ENCODE data around the gene PCDH20.

Gene PCDH20

GRCh38 chr13:61415749-61416148 lies at the start of gene PCDH20:
Gene PCDH20 (minus strand): TSS chr13:61415849. CDS start chr13:61415158, 691 bp downstream.
- no peak for DNase-seq (ENCODE audit: low spot score)
- TF ChIP-seq CTCF (IDR thresholded peaks at IDR 0.05), result no peak
- Histone ChIP-seq H3K4me3 (peak within 1 kb of the TSS; percentile 65), H3K27ac (peak within 1 kb of the TSS in 1 of 2 donors; percentile 17)

- no peak for DNase-seq (ENCODE audit: low spot score)
- H3K4me3 ChIP-seq, result no peak overlapping the region
- TF ChIP-seq CTCF (IDR thresholded peaks at IDR 0.05), result no peak
- H3K27ac ChIP-seq, result no peak overlapping the region
These were observed 47.4 kb upstream of the PCDH20 start for GRCh38 chr13:61463024-61463423.

GRCh38 chr13:61453121-61453520 lies 37.5 kb upstream of the PCDH20 start:
- Histone ChIP-seq H3K4me3 (no peak overlapping the region), H3K27ac (no peak overlapping the region)
- DNase-seq (ENCODE audit: low spot score), result no peak
- TF ChIP-seq CTCF (IDR thresholded peaks at IDR 0.05), result no peak

GRCh38 chr13:61432029-61432428 lies 16.4 kb upstream of the PCDH20 start:
- TF ChIP-seq CTCF (IDR thresholded peaks at IDR 0.05), result no peak

GRCh38 chr13:61423915-61424314 lies 8.3 kb upstream of the PCDH20 start:
- H3K4me3 ChIP-seq, result no peak overlapping the region
- no peak for DNase-seq (ENCODE audit: low spot score)
- no peak for TF ChIP-seq CTCF (IDR thresholded peaks at IDR 0.05)
- peak overlapping the region; percentile 25 to 33 for H3K27ac ChIP-seq

More at GRCh38 chr13:61432029-61432428, 16.4 kb upstream of the PCDH20 start:
- no peak for DNase-seq (ENCODE audit: low spot score)
- no peak overlapping the region for H3K4me3 ChIP-seq
- no peak overlapping the region for H3K27ac ChIP-seq

- Histone ChIP-seq H3K4me3 (no peak overlapping the region), H3K27ac (no peak overlapping the region)
- no peak for TF ChIP-seq CTCF (IDR thresholded peaks at IDR 0.05)
- no peak for DNase-seq (ENCODE audit: low spot score)
These were observed 1.5 kb upstream of the PCDH20 start for GRCh38 chr13:61417086-61417570.

GRCh38 chr13:61415058-61415721 lies 459 bp downstream of the PCDH20 start:
- H3K4me3 ChIP-seq, result peak overlapping the region; percentile 65
- H3K27ac ChIP-seq, result peak overlapping the region in 1 of 2 donors; percentile 17
- TF ChIP-seq CTCF (IDR thresholded peaks at IDR 0.05), result no peak
- no peak for DNase-seq (ENCODE audit: low spot score)
